Fibroblast of the aortic adventitia (primary cell): ENCODE results near the gene GAST. TPM values are rescaled to one million over a fixed set of nuclear protein-coding genes. Genes with fewer than 3 reads are reported as not detected.

Experiments used
- DNase-seq: peaks from one replicate; pipeline ENCODE4 v3.0.0-alpha.2; 2010; ENCODE audit warnings: low read depth
- H3K4me3 ChIP-seq: 2 replicates; pipeline ENCODE4 v1.5.1; 2011; ENCODE audit warnings: low read depth, mild to moderate bottlenecking, control low read depth, low read length, moderate library complexity
- small RNA-seq: library from RNA; depleted of rRNA; stranded (forward); fragments of <200 nt; gene quantifications from one replicate; pipeline ENCODE3, GENCODE V24; 2012
- total RNA-seq: library from RNA; depleted of rRNA; stranded (reverse); fragments of >200 nt; gene quantifications from 2 replicates; pipeline ENCODE4 v1.2.3, GENCODE V29; 2012; ENCODE audit warnings: low replicate concordance
- TF ChIP-seq, protein P1 (sequence below): IDR thresholded peaks from 2 replicates; pipeline ENCODE4 v1.5.1; 2011; ENCODE audit warnings: mild to moderate bottlenecking, low read length, control low read depth, inconsistent platforms; ENCODE audit not compliant: insufficient read depth

GAST gene
- total RNA-seq, 1 donor, result not detected

DNA sequence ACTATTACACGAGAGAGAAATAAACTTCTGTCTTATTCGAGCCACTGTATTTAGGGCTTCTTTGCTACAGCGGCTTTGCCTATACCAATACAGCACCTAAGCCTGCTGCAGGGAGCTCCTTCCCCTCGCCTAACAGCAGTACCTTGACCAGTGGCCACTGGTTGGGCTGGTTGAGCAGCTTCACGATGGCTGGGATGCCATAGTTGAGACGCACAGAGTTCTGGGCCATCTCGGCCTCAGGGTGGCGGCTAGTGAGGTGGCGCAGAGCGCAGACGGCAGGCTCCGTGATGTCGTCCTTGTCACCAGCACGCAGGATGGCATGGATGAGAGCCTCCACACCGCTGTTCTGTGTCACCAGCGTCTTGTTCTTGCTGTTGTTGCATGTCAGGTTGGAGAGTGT lies 50.7 kb downstream of the GAST start:
- DNase-seq, result no peak
- TF ChIP-seq, protein P1, sequence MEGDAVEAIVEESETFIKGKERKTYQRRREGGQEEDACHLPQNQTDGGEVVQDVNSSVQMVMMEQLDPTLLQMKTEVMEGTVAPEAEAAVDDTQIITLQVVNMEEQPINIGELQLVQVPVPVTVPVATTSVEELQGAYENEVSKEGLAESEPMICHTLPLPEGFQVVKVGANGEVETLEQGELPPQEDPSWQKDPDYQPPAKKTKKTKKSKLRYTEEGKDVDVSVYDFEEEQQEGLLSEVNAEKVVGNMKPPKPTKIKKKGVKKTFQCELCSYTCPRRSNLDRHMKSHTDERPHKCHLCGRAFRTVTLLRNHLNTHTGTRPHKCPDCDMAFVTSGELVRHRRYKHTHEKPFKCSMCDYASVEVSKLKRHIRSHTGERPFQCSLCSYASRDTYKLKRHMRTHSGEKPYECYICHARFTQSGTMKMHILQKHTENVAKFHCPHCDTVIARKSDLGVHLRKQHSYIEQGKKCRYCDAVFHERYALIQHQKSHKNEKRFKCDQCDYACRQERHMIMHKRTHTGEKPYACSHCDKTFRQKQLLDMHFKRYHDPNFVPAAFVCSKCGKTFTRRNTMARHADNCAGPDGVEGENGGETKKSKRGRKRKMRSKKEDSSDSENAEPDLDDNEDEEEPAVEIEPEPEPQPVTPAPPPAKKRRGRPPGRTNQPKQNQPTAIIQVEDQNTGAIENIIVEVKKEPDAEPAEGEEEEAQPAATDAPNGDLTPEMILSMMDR, result no peak
- no peak overlapping the region for H3K4me3 ChIP-seq

DNA sequence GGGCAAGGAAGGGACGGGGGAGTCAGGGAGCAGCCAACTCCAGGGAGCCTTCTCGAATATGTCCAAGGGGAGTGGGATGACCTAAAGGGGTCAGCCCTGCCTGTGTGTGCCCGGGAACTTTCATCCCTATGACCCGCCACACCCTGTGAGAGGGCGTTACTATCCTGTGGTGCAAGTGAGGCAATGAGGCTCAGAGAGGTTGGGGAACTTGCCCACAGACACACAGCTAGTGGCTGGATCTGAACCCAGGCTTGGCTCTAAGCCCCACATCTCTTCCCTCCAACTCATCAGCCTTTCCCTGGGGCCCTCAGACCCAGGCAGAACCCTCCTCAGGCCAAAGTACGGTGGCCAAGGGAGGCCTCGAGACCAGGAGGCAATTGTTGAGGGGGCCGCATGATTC lies 51.2 kb downstream of the GAST start:
- H3K4me3 ChIP-seq, result no peak overlapping the region
- TF ChIP-seq, protein P1, result no peak
- no peak for DNase-seq

Small RNA genes within 50 kb of the gene (small RNA-seq; reads per million reads assigned to genes)
- gene RN7SL399P (not detected), gene RNA5SP442 (not detected)

Other genes with a start within 250 kb of the GAST start
- 0.09 TPM in 1 of 2 replicates, not detected in the other for gene KRT32, start 244.9 kb upstream of the GAST start, total RNA-seq
- gene KRT35, start 231.2 kb upstream of the GAST start, total RNA-seq, result not detected in 2 replicates
- not detected in 2 replicates for gene KRT36, start 222.4 kb upstream of the GAST start, total RNA-seq
- gene KRT13, start 206.7 kb upstream of the GAST start, total RNA-seq, result not detected in 2 replicates
- gene KRT15, start 193.4 kb upstream of the GAST start, total RNA-seq, result 0.63 TPM in 1 of 2 replicates, not detected in the other
- 50.7 and 78.5 TPM in 2 replicates for gene KRT19, start 184.0 kb upstream of the GAST start, total RNA-seq
- not detected in 2 replicates for gene KRT9, start 140.3 kb upstream of the GAST start, total RNA-seq
- gene KRT14, start 125.4 kb upstream of the GAST start, total RNA-seq, result 0.82 and 1.3 TPM in 2 replicates
- 0.98 and 2.0 TPM in 2 replicates for gene KRT16, start 99.6 kb upstream of the GAST start, total RNA-seq
- 0.57 TPM in 1 of 2 replicates, not detected in the other for gene KRT17, start 87.8 kb upstream of the GAST start, total RNA-seq
- 99.7 and 102 TPM in 2 replicates for gene EIF1, start 23.4 kb upstream of the GAST start, total RNA-seq
- under 0.01 TPM in 1 of 2 replicates, not detected in the other for gene HAP1, start 22.3 kb downstream of the GAST start, total RNA-seq
- 4.7 and 8.9 TPM in 2 replicates for gene JUP, start 74.4 kb downstream of the GAST start, total RNA-seq
- 30.2 and 35.5 TPM in 2 replicates for gene P3H4, start 99.6 kb downstream of the GAST start, total RNA-seq
- gene FKBP10, start 100.7 kb downstream of the GAST start, total RNA-seq, result 187 and 270 TPM in 2 replicates
- 38.5 and 93.2 TPM in 2 replicates for gene NT5C3B, start 123.9 kb downstream of the GAST start, total RNA-seq
- gene KLHL10, start 125.5 kb downstream of the GAST start, total RNA-seq, result 0.09 and 0.90 TPM in 2 replicates
- 29.0 and 30.4 TPM in 2 replicates for gene KLHL11, start 153.1 kb downstream of the GAST start, total RNA-seq
- gene ACLY, start 206.6 kb downstream of the GAST start, total RNA-seq, result 64.1 and 159 TPM in 2 replicates
- gene ODAD4, start 218.3 kb downstream of the GAST start, total RNA-seq, result 0.16 and 1.2 TPM in 2 replicates